OCI-M2 (cell line): ENCODE data around the gene CD82.
"Not testable (repeated sequence)": the region's sequence is repeated elsewhere in the genome, so short reads cannot be mapped to it uniquely, and the experiment has no call there.

Source experiments
- DNase-seq: peaks from one replicate; lab custom pipeline; 2025; ENCODE audit not compliant: unreplicated experiment; lab: John Stamatoyannopoulos, UW

CD82 gene

DNA sequence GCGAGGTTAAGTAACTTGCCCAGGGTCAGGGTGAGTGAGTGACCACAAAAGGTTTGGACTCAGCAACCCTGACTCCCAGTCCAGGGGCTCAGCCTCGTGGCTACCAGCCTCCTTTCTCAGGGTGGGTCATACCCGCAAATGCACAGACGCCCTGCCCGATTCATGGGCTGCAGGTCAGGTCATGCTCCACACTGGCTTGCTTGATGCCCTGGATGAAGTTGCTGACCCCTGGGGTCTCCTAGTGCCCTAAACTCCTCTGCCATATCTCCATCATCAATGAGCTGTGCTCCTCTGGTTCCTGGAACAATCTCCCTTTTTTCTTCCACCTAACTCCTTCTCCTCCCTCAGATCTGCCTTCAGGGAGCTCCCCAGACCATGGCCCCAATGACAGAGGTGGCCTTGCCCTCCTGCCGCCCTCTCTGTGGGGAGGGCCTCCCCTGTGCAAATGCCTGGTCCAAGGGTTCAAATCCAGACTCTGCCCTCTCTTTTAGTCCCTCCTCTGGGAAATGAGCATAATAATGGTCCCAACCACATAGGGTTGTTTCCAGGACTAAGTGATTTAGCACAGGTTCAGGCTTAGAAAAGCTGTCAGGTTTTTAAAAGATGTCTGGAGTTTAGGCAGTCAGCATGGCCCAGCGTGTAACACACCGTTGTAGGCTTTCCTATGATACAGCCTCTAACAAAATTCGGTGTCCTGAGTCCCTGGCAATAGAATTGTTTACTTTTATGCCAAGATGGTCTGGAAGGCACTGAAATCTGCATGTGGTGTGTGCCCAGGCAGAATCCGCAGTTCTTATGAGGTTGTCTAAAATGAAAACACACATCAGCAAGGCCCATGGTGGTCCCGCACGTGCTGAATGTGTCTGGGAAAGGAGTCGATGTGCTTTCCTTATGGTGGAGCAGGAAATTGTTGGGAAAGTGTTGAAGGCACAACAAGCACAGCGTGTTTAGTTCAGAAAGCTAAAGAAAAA, 63.6 kb downstream of the CD82 start:
- DNase-seq: no peak

DNA sequence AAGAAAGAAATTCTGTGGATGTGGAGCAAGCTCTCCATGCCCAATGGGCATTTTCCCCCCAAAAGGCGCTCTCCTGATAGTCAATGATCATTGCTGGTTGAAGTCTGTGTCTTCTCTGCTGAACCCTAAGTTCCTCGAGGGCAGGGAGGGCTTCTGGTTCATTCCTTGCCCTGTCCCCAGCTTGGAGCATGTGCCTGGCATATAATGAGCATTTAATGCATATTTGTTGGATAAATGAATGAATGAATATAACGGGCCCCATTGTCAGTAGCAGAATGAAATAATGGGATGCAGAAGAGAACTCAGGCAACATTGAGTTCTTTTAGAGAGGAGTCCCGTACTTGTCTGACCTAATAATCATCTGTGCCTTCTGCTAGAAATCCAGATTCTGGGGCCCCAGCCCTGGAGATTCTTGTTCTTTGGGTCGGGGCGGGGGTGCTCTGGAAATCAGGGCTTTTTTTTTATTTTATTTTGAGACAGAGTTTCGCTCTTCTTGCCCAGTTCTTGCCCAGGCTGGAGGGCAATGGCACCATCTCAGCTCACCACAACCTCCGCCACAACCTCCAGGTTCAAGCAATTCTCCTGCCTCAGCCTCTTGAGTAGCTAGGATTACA, 64.4 kb downstream of the CD82 start:
- no peak for DNase-seq

DNA sequence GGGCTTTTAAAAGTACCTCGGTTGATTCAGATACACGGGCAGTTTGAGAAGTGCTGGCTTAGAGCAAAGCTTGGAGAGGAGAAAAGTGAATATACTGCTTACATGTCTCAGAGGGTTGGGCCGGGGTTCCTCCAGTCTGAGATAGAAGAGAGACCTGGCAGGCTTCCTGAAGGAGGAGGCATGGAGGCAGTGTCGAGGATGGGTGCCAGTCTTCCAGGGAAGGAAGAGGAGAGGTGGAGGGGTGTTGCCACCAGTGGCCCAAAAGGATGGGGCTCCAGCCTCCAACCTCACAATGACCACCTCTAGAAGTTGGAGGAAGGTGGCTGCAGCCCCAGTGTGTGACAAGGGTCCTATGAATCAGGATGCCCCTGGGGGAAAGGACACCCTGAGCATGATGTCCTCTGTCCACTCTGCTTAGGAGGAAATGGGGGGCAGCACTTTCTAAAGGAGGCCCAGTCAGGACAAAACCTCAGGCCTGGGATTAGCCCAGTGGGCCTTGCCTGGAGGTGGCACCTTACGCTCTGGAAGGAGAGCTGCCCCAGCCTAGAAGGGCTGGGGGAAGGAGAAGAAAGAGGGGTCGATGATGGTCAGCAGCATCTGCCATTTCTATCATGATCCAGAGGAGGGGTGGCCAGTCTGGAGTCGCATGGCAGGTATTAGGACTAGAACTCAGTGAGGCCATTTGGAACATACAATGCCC, 65.2 kb downstream of the CD82 start:
- DNase-seq: no peak

DNA sequence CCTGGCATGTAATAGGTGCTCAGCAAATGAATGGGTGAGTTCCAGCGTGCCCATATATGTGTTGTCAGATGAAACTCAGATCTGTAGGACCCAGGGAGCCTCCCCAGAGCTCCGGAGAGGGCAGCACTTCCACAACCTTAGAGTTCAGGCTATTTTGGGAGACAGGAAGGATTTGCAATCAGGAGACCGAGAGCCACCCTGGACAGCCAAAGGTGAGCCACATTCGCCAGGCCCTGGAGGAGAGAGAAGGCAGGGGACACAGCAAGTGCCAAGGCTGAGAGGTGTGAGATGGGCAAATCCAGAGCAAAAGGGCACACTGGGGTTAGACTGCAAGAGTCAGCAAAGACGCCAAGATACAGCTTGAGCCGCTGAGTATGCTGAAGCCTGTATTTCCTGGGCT, 66.4 kb downstream of the CD82 start:
- no peak for DNase-seq

DNA sequence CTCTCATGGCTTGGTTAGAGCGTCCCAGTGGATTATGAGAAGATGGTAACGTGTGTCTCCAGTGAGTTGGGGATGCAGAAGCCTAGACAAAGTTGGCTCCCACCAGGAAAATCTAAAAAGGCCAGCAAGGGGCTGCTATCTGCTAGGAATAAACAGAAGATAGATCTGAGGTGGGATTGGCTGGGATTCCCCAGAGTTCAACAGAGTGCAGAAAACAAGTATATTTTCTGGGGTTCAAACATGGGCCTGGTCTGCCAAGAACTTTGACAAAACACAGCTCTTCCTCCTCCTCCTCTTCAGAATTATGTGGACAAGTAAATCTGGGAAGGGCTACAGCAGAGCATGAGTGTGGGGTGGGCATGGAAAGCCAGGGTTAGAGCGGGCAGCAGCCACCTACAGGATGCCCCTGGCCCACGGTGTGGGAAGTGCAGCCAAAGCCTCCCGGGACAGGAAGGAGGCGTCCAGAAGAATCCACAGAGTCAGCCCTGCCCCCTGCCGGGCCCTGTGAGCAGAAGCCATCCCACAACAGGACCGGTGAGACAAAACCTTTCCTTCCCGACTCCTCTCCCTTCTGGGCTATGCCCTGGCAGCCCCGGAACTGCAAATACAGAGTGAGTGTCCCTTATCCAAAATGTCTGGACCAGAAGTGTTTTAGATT, 67.1 kb downstream of the CD82 start:
- DNase-seq: no peak

DNA sequence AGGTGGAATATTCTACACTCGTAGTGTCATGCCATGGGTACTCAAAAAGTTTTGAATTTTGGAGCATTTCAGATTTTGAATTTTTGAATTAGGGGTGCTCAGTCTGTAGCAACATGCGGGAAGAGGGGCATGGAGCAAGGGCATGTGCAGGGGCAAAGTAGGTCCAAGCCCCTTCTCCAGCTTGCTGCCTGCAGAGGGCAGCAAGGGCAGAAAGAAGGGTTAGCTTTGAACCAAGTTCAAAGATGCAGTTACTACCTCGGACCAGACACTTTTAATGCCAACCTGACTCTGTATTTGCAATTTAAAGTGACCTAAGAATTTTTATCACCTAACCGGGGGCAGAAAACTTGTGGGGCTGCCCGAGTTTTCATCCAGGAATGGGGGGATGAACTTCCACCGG, 68.2 kb downstream of the CD82 start:
- DNase-seq: no peak

DNA sequence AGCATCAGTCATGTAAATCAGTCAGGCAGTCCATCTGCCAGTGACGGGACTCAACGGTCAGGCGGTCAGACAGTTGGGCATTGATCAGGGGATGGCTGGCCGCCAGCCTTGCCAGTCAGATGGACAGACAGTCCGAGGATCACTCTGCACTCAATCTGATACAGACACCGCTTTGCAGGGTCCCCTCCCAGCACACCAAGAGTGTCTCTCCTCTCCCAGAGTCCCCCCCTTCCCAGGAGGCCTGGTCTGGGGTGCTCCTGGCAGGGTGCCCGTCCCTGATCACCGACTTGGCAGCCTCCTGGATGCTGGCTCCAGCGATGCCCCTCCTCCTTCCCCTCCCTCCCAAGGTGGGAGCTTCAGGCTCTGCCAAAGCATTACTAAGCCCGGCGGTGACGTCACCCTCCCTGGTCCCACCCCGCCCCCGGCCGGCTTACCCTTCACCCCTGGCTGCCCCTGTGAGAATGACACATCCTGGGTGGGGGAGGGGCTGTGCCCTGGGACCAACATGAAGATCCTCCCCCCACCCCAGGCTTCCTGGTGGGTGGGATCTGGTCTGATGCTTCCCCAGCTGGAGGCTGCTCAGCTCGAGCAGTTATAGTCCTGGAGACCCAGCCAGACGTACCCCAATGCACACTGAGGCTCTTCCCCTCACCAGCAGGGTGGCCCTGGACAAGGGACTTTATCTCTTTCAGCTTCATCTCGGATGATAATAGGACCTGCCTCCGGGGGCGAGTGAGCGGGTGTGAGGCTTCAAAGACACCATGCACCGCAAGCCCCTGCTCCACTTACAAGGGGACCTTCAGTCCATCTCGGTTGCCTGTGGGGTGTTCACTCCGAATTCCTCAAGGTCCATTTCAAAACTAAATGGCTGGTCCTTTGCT, 69.2 kb downstream of the CD82 start:
- no peak for DNase-seq

DNA sequence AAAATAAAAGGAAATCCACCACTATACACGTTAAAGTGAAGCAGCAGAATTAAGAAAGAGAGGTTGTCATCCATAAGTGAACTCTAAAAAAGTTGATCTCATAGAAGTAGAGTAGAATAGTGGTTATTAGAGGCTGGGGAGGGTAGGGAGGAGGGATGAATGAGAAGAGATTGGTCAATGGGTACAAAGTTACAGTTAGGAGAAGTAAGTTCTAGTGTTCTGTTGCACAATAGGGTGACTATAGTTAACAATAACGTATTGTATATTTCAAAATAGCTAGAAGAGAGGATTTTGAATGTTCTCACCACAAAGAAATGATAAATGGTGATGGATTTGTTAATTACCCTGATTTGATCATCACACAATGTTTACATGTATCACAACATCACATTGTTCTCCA, 72.0 kb downstream of the CD82 start:
- no peak for DNase-seq

DNA sequence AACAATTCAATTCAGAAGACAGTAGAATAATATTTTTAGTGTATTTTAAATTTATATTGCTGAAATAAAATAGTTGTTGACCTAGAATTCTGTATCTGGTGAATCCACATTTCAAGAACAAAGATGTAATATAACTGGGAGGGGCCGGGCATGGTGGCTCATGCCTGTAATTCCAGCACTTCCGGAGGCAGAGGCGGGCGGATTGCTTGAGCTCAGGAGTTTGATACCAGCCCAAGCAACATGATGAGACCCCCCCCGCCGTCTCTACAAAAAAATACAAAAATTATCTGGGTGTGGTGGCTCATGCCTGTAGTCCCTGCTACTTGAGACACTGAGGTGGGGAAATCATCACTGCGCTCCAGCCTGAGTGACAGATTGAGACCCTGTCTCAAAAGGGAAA, 72.6 kb downstream of the CD82 start:
- no peak for DNase-seq

DNA sequence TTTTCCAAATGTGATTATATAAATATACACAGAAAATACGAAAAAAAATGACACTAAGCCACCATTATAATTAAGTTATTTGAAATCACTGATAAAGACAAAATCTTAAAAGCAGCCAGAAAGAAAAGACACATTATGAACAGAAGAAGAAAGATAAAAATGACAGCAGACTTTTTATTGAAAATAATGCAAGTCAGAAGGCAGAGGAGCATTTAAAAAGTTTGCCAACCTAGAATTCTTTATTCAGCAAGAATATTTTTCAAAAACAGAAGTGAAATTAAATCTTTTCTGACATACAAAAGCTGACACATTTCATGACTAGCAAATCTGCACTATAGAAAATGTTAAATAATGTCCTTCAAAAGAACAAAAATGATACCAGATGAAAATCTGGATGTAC, 77.8 kb downstream of the CD82 start:
- DNase-seq: no peak

DNA sequence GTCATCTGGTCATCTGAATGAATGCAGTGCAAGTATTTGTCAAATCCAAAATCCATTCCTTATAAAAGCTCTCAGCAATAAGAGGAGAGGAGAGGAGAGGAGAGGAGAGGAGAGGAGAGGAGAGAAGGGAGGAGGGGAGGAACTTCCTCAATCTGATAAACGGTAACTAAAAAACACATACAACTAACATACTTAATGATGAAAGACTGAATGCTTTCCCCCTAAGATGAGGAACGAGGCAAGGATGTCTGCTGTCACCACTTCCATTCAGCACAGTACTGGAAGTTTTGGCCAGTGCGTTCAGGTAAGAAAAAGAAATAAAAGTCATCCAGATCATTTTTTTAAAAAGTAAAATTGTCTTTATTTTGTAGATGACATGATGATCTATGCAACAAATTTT, 80.4 kb downstream of the CD82 start:
- DNase-seq: no peak

DNA sequence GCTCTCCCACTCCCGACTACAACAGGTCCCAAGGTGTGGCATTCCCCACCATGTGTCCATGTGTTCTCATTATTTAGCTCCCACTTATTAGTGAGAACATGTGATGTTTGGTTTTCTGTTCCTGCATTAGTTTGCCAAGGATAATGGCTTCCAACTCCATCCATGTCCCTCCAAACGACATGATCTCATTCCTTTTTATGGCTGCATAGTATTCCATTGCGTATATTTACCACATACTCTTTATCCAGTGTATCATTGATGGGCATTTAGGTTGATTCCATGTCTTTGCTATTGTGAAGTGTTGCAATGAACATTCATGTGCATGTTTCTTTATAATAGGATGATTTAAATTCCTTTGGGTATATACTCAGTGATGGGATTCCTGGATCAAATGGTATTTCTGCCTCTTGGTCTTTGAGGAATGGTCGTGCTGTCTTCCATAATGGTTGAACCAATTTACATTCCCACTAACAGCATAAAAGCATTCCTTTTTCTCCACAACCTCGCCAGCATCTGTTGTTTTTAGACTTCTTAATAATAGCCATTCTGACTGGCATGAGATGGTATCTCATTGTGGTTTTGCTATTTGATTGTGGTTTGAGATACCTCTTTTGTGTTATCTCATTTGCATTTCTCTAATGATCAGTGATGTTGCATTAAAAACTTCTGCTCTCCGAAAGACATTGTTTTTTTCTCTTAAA, 81.9 kb downstream of the CD82 start:
- DNase-seq: not testable (repeated sequence)

DNA sequence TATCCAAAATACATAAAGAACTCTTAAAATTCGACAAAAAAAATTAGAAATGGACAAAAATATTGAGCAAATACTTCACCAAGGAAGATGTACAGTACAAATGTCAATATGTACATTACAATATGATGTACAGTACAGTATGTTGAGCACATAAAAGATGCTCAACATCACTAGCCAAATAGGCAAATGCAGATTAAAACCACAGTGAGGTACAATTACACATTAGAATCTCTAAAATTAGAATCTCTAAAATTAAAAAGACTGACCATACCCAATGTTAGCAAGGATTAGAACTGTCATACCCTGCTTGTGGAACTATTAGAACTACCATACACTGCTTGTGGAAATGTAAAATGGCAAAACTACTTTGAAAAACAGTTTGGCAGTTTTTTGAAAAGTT, 82.6 kb downstream of the CD82 start:
- no peak for DNase-seq

DNA sequence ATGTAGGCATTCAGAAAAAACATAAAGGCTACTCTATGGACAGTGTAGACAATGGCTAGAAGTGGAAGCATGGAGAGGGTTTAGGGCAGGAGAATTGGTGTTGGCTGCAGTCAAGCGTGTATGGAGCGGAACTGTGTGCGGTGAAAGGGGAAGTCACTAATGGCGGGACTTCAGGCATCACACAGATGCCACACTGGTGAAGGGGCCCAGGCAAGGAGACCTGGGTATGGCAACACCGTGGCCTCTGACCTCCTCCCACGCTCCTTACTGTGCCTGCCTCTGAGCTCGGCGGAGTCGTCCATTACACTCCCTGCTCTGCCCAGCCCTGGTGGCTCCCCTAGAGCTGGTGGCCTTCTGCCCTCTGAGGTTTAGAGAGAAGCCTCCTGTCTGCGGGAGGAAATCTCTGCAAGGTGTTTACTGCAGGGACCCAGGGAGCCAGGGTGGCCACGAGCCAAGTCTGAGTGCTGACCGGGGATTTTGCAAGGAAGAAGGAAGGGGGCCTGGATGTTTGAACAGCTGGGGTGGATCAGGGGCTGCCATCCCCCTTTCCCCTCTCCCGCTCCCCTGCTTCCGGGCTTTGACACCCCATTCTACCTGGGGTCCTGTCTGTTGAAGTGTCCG, 86.2 kb downstream of the CD82 start:
- no peak for DNase-seq

DNA sequence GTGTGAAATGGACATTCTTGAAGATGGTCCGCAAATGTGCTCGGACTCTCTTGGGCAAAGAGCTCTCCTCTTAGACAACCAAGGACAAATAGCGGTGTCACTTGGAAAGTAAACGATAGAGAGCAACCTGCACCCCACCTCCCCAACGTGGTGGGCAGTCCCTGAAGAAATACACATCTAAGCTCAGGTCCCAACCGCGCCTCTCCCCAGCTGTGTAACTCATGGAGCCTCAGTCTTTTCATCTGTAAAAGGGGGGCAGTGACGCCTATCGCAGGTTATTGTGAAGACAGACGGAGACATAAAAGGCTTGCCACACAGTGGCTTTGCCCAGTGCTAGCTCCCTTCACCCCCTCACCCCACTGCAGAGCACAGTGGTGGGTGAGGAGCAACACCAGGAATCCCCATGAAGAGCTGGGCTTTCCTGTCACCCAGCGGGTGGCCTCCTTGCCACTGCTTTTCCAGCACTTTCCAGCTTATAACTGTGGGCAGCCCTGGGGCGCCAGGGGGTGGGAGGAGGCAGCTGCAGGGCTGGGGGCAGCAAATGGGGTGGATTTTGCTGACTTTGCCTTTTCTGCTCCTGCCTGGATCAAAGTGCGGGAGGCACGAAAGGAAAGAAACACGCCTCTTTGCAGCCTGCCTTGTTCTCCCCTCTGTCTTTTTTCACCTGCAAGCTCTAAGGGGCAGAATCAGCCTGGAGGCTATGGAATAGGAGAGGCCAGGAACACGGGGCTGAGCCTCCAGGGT, 87.6 kb downstream of the CD82 start:
- no peak for DNase-seq

DNA sequence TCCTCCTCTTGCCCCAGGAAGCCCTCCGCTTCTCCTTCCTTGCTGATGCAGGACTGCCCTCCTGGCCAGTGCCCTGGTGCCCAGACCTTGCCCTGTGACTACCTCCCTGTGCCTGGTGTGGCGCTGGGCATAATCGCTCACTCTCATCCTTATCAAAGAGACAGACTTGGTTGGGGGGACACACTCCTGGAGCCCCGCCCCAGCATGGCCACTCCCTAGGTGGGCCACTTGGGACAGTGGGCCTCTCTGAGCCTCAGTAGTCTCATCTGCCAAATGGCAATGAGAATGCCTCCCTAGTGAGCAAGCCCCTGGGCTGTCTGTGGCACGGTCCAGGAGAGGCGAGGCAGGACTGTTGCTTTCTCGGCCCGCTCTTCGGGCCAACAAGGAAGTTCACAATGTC, 88.6 kb downstream of the CD82 start:
- DNase-seq: no peak

DNA sequence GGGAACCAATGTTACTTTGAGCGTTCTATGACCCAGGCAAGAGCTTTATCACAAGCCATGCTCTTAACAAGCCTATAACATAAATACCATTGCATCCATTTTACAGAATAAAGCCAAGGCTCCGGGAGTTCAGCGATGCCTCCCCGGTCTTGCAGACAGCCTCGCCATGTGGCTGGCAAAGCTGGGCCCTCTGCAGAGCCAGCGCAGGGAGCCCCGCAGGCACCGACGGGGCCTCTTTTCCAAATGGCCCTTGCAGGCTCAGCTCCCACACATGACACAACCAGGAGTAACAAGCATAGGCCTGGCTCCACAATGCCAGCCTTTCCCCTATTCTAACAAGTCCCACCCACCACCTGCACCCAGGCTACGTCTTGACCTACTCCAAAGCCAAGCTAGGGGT, 89.1 kb downstream of the CD82 start:
- no peak for DNase-seq

DNA sequence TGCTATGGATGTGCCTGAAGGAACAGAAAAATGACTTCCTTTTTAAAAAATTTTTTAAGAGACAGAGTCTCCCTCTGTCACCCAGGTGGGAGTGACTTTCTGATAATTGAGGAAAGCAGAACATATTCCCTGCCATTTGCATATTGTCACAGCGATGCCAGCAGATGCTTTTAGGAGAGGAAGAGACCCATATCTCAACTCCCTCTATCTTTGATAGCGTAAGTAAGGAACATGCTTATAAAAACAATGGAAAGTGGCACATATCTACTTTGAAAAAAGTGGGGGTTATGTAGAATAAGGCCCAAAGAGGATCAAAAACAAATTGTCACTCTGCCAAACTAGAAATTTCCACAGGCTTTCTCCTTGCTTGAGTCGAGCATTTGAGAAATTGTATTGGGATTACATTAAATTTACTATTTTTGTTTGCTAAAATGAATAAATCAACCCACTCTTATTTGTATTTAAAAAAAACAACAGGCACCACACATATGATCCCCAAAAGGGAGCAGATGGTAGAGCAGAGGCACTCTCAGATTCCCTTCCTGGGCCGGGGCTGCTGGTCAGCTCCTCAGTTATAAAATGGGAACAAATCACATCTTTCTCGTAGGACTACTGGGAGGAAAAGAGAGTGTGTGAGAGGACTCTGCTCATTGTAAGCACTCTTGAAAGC, 92.5 kb downstream of the CD82 start:
- no peak for DNase-seq
